ENCODE results near the gene CCNC. TPM values are rescaled to one million over a fixed set of nuclear protein-coding genes. Genes with fewer than 3 reads are reported as not detected.

Gene CCNC
- total RNA-seq, 4 donors from 2014 or later, result 25.3 to 62.9 (median 46.7) TPM

Other genes with a start within 250 kb of the CCNC start
- gene FAXC, start 219.0 kb downstream of the CCNC start, total RNA-seq, result 1 to 10 TPM in 2 of 4 donors, under 1 TPM in 2; 0.04 to 3.6 (median 1.3) TPM
- 1 to 10 TPM; 1.5 to 4.5 (median 3.2) TPM for gene COQ3, start 174.5 kb downstream of the CCNC start, total RNA-seq
- gene PNISR, start 143.4 kb downstream of the CCNC start, total RNA-seq, result 100 to 1,000 TPM in 1 of 4 donors, 10 to 100 TPM in 3; 52.3 to 101 (median 56.5) TPM
- gene USP45, start 53.2 kb downstream of the CCNC start, total RNA-seq, result 10 to 100 TPM in 2 of 4 donors, 1 to 10 TPM in 2; 4.7 to 12.3 (median 10.0) TPM
- under 1 TPM in 1 of 4 donors, not detected in 3; 0.10 TPM for gene PRDM13, start 38.2 kb upstream of the CCNC start, total RNA-seq

All from lower leg skin (tissue), 4 donors.